SW 1271 (cell line): ENCODE measurements around the gene RAB14.
"Not testable (repeated sequence)": the region's sequence is repeated elsewhere in the genome, so short reads cannot be mapped to it uniquely, and the experiment has no call there.

Source experiments
- DNase-seq, 2 experiments: peaks; one replicate each; lab custom pipeline; 2025; lab: John Stamatoyannopoulos, UW

The RAB14 gene

DNA sequence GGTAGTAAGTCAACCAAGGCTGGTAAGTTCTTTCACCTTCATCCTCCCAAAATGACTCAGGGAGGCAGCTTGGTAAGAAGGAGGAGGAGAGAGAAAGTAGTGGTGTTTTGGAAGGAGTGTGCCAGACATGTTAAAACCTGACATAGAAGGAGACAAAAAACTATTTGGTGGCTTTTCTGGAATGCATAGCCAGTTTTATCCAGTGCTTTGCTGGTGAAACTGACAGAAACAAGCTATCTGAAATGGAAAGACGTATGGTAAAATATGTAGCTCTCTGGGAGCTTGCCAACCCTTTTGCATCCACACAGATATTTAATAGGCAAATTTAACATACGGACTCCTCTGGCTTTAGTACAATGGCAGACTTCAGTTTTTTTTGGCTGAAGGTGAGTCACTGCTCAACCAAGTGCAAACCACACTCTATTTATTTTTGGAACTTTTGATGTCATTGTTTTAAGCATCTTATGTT lies 45.4 kb downstream of the RAB14 start:
- no peak for DNase-seq

GRCh38 chr9:121154782-121155181 lies 46.9 kb downstream of the RAB14 start:
- DNase-seq, result no peak

GRCh38 chr9:121153642-121154041 lies 48.0 kb downstream of the RAB14 start:
- DNase-seq, result no peak

GRCh38 chr9:121150188-121150587 lies 51.5 kb downstream of the RAB14 start:
- DNase-seq, result no peak

- no peak for DNase-seq
These were observed 57.2 kb downstream of the RAB14 start for GRCh38 chr9:121144482-121144881.

DNA sequence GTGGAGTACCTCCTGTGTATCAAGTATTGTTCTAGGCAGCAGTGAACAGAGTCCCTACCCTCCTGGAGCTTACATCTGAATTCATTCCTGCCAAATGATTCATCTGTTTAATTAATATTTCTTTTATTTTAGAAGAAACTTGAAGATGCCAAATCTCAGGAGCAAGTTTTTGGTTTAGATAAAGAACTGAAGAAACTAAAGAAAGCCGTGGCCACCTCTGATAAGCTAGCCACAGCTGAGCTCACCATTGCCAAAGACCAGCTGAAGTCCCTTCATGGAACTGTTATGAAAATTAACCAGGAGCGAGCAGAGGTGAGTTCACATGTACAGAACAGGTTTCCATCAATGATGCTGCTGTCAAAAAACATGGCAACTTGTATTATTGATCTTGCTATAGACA lies 57.9 kb downstream of the RAB14 start:
- no peak for DNase-seq

DNA sequence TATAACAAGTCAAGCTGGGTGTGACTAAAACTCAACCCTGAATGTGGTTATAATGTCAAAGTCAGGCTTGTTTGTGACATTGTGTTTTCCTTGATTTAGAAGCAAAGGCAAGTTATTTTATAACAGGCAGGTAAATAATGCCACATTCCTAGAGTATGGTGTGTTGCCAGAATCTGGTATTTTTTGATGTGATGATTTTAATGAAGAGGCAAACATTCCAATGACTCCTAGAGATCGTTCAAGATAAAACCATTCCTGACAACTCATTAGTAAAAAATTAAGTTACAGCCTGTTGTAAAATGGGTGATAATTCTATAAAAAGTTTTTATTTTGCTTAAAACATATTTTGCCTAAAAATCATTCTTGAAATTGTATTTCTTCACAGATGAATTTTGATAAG lies 60.0 kb downstream of the RAB14 start:
- DNase-seq, result no peak

DNA sequence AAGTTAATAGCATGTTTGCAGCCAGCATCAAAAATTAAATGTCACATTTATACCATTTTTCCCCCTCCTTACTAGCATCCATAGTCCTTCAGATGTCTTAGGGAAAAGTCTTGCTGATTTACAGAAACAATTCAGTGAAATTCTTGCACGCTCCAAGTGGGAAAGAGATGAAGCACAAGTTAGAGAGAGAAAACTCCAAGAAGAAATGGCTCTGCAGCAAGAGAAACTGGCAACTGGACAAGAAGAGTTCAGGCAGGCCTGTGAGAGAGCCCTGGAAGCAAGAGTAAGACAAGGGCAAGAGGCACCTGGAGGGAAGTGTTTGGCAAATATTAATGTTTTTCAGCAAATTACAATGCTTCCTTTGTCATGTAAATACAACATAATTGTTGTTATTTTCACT lies 60.4 kb downstream of the RAB14 start:
- DNase-seq, result no peak

GRCh38 chr9:121140162-121140561 lies 61.5 kb downstream of the RAB14 start:
- DNase-seq, result no peak

DNA sequence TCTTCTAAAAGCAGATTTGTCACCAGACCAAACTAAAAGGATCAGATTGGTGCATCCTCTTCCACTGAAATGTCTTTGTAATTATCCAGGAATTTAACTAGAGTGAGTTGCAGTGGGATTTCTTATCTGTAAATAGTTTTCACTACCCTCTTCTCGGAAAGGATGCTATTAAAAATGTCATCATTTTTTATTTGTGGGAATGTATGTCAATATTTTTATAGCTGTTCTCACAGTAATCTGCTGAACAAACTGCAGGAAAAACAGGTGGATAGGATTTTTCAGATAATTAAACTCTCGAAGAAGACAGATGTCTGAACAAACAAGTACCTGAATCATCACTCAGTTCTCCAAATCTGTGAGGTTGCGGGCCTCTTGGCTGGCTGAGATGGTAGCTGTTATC lies 62.7 kb downstream of the RAB14 start:
- no peak for DNase-seq

GRCh38 chr9:121138561-121138960 lies 63.1 kb downstream of the RAB14 start:
- DNase-seq, result no peak

DNA sequence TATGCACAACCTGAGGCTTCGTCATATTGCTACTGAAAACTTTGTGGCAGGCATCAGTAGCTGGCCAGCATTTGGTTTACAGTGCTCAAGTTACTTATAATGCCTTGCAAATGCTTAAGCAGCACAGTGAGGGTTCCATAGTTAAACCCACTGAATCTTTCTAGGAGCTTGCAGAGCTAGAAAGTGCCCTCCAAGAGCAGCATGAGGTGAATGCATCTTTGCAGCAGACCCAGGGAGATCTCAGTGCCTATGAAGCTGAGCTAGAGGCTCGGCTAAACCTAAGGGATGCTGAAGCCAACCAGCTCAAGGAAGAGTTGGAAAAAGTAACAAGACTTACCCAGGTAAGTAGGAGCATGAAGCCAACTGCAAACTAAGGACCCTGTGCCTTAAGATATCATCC lies 66.0 kb downstream of the RAB14 start:
- no peak for DNase-seq

DNA sequence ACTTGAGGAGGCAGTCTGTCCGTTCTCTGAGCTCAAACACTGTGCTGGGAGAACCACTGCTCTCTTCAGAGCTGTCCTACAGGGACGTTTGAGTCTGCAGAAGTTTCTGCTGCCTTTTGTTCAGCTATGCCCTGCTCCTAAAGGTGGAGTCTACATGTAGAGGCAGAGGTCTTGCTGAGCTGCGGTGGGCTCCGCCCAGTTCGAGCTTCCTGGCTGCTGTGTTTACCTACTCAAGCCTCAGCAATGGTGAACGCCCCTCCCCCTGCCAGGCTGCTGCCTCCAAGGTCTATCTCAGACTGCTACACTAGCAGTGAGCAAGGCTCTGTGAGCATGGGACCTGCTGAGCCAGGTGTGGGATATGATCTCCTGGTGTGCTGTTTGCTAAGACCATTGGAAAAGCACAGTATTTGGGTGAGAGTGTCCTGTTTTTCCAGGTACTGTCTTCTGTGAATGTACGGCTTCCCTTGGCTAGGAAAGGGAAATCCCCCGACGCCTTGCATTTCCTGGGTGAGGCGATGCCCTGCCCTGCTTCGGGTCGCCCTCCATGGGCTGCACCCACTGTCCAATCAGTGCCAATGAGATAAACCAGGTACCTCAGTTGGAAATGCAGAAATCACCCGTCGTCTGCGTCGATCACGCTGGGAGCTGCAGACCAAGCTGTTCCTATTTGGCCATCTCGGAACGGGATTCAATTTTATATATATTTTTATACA lies 68.4 kb downstream of the RAB14 start:
- no peak for DNase-seq

DNA sequence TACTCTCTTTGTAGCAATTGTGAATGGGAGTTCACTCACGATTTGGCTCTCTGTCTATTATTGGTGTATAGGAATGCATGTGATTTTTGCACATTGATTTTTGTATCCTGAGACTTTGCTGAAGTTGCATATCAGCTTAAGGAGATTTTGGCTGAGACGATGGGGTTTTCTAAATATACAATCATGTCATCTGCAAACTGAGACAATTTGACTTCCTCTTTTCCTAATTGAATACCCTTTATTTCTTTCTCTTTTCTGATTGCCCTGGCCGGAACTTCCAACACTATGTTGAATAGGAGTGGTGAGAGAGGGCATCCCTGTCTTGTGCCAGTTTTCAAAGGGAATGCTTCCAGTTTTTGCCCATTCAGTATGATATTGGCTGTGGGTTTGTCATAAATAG lies 72.3 kb downstream of the RAB14 start:
- not testable (repeated sequence) for DNase-seq
